ENCODE measurements around the gene RCBTB2.
"Not testable (repeated sequence)": the region's sequence is repeated elsewhere in the genome, so short reads cannot be mapped to it uniquely, and the experiment has no call there.

The RCBTB2 gene

GRCh38 chr13:48532506-48533499 lies at the start of gene RCBTB2:
TSS of gene RCBTB2 (minus strand) at chr13:48533080. CDS start at chr13:48521939, 11,141 bp downstream.
- DNase-seq = peak; percentile 98 to 99

- no peak for DNase-seq
These were observed 49.2 kb upstream of the RCBTB2 start for GRCh38 chr13:48582084-48582483.

GRCh38 chr13:48580896-48581295 lies 48.0 kb upstream of the RCBTB2 start:
- no peak for DNase-seq

GRCh38 chr13:48580185-48580803 lies 47.4 kb upstream of the RCBTB2 start:
- DNase-seq = peak; percentile 74 to 82

GRCh38 chr13:48579919-48580180 lies 47.0 kb upstream of the RCBTB2 start:
- not testable (repeated sequence) for DNase-seq

- DNase-seq = no peak
These were observed 46.5 kb upstream of the RCBTB2 start for GRCh38 chr13:48579165-48579918.

GRCh38 chr13:48578516-48579164 lies 45.8 kb upstream of the RCBTB2 start:
- DNase-seq = no peak

- DNase-seq = no peak
These were observed 43.6 kb upstream of the RCBTB2 start for GRCh38 chr13:48576448-48577010.

GRCh38 chr13:48575031-48575430 lies 42.2 kb upstream of the RCBTB2 start:
- DNase-seq = no peak

GRCh38 chr13:48574041-48574796 lies 41.3 kb upstream of the RCBTB2 start:
- no peak for DNase-seq

- no peak for DNase-seq
These were observed 40.5 kb upstream of the RCBTB2 start for GRCh38 chr13:48573213-48574007.

- DNase-seq = no peak
These were observed 38.4 kb upstream of the RCBTB2 start for GRCh38 chr13:48571126-48571913.

- no peak for DNase-seq
These were observed 37.4 kb upstream of the RCBTB2 start for GRCh38 chr13:48570216-48570828.

GRCh38 chr13:48569104-48569666 lies 36.3 kb upstream of the RCBTB2 start:
- no peak for DNase-seq

GRCh38 chr13:48568370-48569103 lies 35.7 kb upstream of the RCBTB2 start:
- no peak for DNase-seq

GRCh38 chr13:48567515-48568369 lies 34.9 kb upstream of the RCBTB2 start:
- no peak for DNase-seq

- DNase-seq = no peak
These were observed 31.2 kb upstream of the RCBTB2 start for GRCh38 chr13:48564056-48564455.

- no peak for DNase-seq
These were observed 30.7 kb upstream of the RCBTB2 start for GRCh38 chr13:48563626-48564025.

Data from CD4-positive, alpha-beta T cell treated with Interleukin-4 for 1 hour (primary cell).